Hematopoietic multipotent progenitor cell treated with erythropoietin and hydrocortisone succinate and interleukin-3 and kit ligand, for 8 days (in vitro differentiated cells): ENCODE measurements around the gene GNLY.
"Not testable (repeated sequence)": the region's sequence is repeated elsewhere in the genome, so short reads cannot be mapped to it uniquely, and the experiment has no call there.

Source experiments
- DNase-seq: peaks from one replicate; pipeline ENCODE4 v3.0.0-alpha.2; 2015

GNLY gene

GRCh38 chr2:85711578-85712060 lies 17.5 kb downstream of the GNLY start:
- DNase-seq = no peak

GRCh38 chr2:85712336-85712735 lies 18.2 kb downstream of the GNLY start:
- peak; percentile 91 for DNase-seq

GRCh38 chr2:85712849-85713612 lies 18.9 kb downstream of the GNLY start:
- DNase-seq = no peak

GRCh38 chr2:85713836-85714235 lies 19.7 kb downstream of the GNLY start:
- DNase-seq = no peak

- not testable (repeated sequence) for DNase-seq
These were observed 20.3 kb downstream of the GNLY start for GRCh38 chr2:85714421-85714820.

- peak; percentile 38 for DNase-seq
These were observed 20.7 kb downstream of the GNLY start for GRCh38 chr2:85714841-85715240.

- peak; percentile 24 for DNase-seq
These were observed 22.3 kb downstream of the GNLY start for GRCh38 chr2:85716346-85716914.

- peak; percentile 92 for DNase-seq
These were observed 23.3 kb downstream of the GNLY start for GRCh38 chr2:85717308-85718008.

- DNase-seq = peak; percentile 64
These were observed 23.8 kb downstream of the GNLY start for GRCh38 chr2:85718009-85718391.

GRCh38 chr2:85718885-85719492 lies 24.8 kb downstream of the GNLY start:
- no peak for DNase-seq

- DNase-seq = no peak
These were observed 25.6 kb downstream of the GNLY start for GRCh38 chr2:85719609-85720240.

- DNase-seq = no peak
These were observed 26.4 kb downstream of the GNLY start for GRCh38 chr2:85720533-85720932.

- DNase-seq = no peak
These were observed 27.5 kb downstream of the GNLY start for GRCh38 chr2:85721641-85722040.

- DNase-seq = no peak
These were observed 28.4 kb downstream of the GNLY start for GRCh38 chr2:85722519-85722918.

- DNase-seq = no peak
These were observed 29.7 kb downstream of the GNLY start for GRCh38 chr2:85723707-85724360.

- no peak for DNase-seq
These were observed 30.6 kb downstream of the GNLY start for GRCh38 chr2:85724731-85725181.

- DNase-seq = no peak
These were observed 31.3 kb downstream of the GNLY start for GRCh38 chr2:85725451-85725850.

- DNase-seq = no peak
These were observed 33.6 kb downstream of the GNLY start for GRCh38 chr2:85727798-85728197.

- DNase-seq = no peak
These were observed 34.2 kb downstream of the GNLY start for GRCh38 chr2:85728342-85728741.

GRCh38 chr2:85728883-85729824 lies 35.0 kb downstream of the GNLY start:
- DNase-seq = peak; percentile 70
